Panc1 (cell line): Measurements from ENCODE around the gene RHBDL3. TPM values are rescaled to one million over a fixed set of nuclear protein-coding genes. Genes with fewer than 3 reads are reported as not detected.

Source experiments
- ATAC-seq: fragments of 200-7000 bp; cut with Tn5 transposase; 2 replicates; pipeline ENCODE4 v1.9.1; 2020; ENCODE audit warnings: mild to moderate bottlenecking, moderate library complexity
- BruUV-seq: library from RNA; stranded (reverse); fragments of 400-500 nt; replicated peaks from 2 replicates; lab custom pipeline; 2021; lab: Mats Ljungman, UMichigan
- CTCF ChIA-PET: fragments of 300-600 bp; sonication (Branson Sonifier 250); formaldehyde crosslinking; loops from one replicate; lab custom pipeline; 2022; ENCODE audit warnings: antibody characterized with exemption; lab: Charles Lee
- POLR2A ChIA-PET: fragments of 300-600 bp; sonication (Branson Sonifier 250); formaldehyde crosslinking; loops from one replicate; lab custom pipeline; 2022; ENCODE audit warnings: antibody characterized with exemption; lab: Charles Lee
- DNase-seq: peaks from one replicate; pipeline ENCODE4 v3.0.0-alpha.2; 2010; ENCODE audit warnings: low read depth, low spot score
- H3K27ac ChIP-seq: 2 replicates; pipeline ENCODE4 v1.5.1; 2011; ENCODE audit warnings: mild to moderate bottlenecking, low read length, inconsistent platforms
- H3K27me3 ChIP-seq: fragments of 200-500 bp; sonication (Bioruptor generic); 2 replicates; pipeline ENCODE4 v1.6.0; 2014; ENCODE audit warnings: low read length, inconsistent platforms; ENCODE audit not compliant: control insufficient read depth, insufficient read depth
- H3K36me3 ChIP-seq: fragments of 200-500 bp; sonication (Bioruptor generic); 2 replicates; pipeline ENCODE4 v1.5.1; 2014; ENCODE audit warnings: inconsistent platforms, mild to moderate bottlenecking, low read length, moderate library complexity; ENCODE audit not compliant: control insufficient read depth, insufficient read depth
- H3K4me1 ChIP-seq: 2 replicates; pipeline ENCODE4 v1.5.1; 2011; ENCODE audit warnings: inconsistent platforms, mild to moderate bottlenecking, low read length, moderate library complexity; ENCODE audit not compliant: control insufficient read depth, insufficient read depth
- H3K4me3 ChIP-seq, 2 experiments: 2 replicates each; pipeline ENCODE4 v1.5.1; 2011 to 2012; ENCODE audit warnings: low read depth in 2 of 2, low read length in 2 of 2, mild to moderate bottlenecking in 2 of 2, inconsistent platforms in 1 of 2, moderate library complexity in 1 of 2
- H3K9me3 ChIP-seq: fragments of 200-500 bp; sonication (Bioruptor generic); 2 replicates; pipeline ENCODE4 v1.5.1; 2014; ENCODE audit warnings: low read depth, mild to moderate bottlenecking, inconsistent platforms, low read length, moderate library complexity; ENCODE audit not compliant: control insufficient read depth, insufficient read depth
- CTCF ChIP-seq: fragments of 450-650 bp; IDR thresholded peaks from 2 replicates; pipeline ENCODE4 v1.5.1; 2017; ENCODE audit warnings: mild to moderate bottlenecking
- POLR2AphosphoS5 ChIP-seq: IDR thresholded peaks from 2 replicates; pipeline ENCODE4 v1.6.1; 2012; ENCODE audit warnings: mild to moderate bottlenecking, low read depth, low read length, moderate library complexity
- REST ChIP-seq, 2 experiments: IDR thresholded peaks; 2 replicates each; pipeline ENCODE4 v1.6.1; 2011 to 2012; ENCODE audit warnings: low read depth in 2 of 2, control low read depth in 1 of 2, low read length in 1 of 2, mild to moderate bottlenecking in 1 of 2, moderate library complexity in 1 of 2; ENCODE audit not compliant: insufficient read depth in 1 of 2
- SIN3A ChIP-seq: IDR thresholded peaks from 2 replicates; pipeline ENCODE4 v1.6.1; 2012; ENCODE audit warnings: low read depth, mild to moderate bottlenecking, low read length, moderate library complexity, borderline replicate concordance; ENCODE audit not compliant: insufficient read depth
- TCF7L2 ChIP-seq: IDR thresholded peaks from 2 replicates; pipeline ENCODE4 v1.6.1; 2011; ENCODE audit warnings: mild to moderate bottlenecking, low read depth, low read length, inconsistent platforms
- in situ Hi-C: cut with HindIII; loops from 2 replicates; pipeline ENCODE4 v1.10.0; 2016; ENCODE audit warnings: low sequenced_read_pairs, low pct_unique_long_range_greater_than_20kb
- intact Hi-C: fragments of 100-400 bp; cut with micrococcal nuclease; formaldehyde crosslinking; loops from one replicate; pipeline ENCODE4 v1.10.0; 2022; ENCODE audit not compliant: unreplicated experiment
- total RNA-seq: library from RNA; stranded (reverse); gene quantifications from one replicate; pipeline ENCODE4 v1.2.1, GENCODE V29; 2021; ENCODE audit not compliant: unreplicated experiment

RHBDL3 gene
- total RNA-seq, 1 experiment from 2014 or later: 3.2 TPM

- no peak for TF ChIP-seq SIN3A
- TF ChIP-seq POLR2AphosphoS5: no peak
- no peak for TF ChIP-seq TCF7L2
- TF ChIP-seq REST (IDR thresholded peaks at IDR 0.05; ENCODE audit: insufficient read depth in 1 of 2, low read depth in 2 of 2, low read length in 1 of 2): no peak
- TF ChIP-seq CTCF: no peak
- Histone ChIP-seq H3K4me3 (no peak overlapping the region), H3K4me1 (peaks cover 12% of the 10 kb centered on the region; the same call in 1 of the 2 replicates), H3K27me3 (no peaks in the 10 kb centered on the region), H3K9me3 (no peaks in the 10 kb centered on the region), H3K27ac (no peak overlapping the region), H3K36me3 (no peaks in the 10 kb centered on the region)
- CTCF ChIA-PET: interaction anchor here (0.6 kb wide), 1 partner anchor 162 kb away, joined by 4 read pairs; no protein-coding TSS in a partner anchor
- no TSS peak for BruUV-seq
- POLR2A ChIA-PET: no interaction called here
- no peak for ATAC-seq
- intact Hi-C loops: no loop called here
- DNase-seq: no peak
- in situ Hi-C loops: no loop called here
Observed at GRCh38 chr17:32278815-32279214, 13.2 kb downstream of the RHBDL3 start.

- POLR2A ChIA-PET: no interaction called here
- intact Hi-C loops: no loop called here
Observed at GRCh38 chr17:32279891-32280716, 14.5 kb downstream of the RHBDL3 start.

More at GRCh38 chr17:32279891-32280716, 14.5 kb downstream of the RHBDL3 start:
- Histone ChIP-seq H3K4me3 (no peak overlapping the region), H3K9me3 (no peaks in the 10 kb centered on the region), H3K27me3 (no peaks in the 10 kb centered on the region), H3K36me3 (no peaks in the 10 kb centered on the region), H3K27ac (no peak overlapping the region), H3K4me1 (peaks cover 10% of the 10 kb centered on the region; the same call in 1 of the 2 replicates)
- in situ Hi-C loops: no loop called here
- ATAC-seq (no peak), DNase-seq (no peak)
- no peak for TF ChIP-seq REST (IDR thresholded peaks at IDR 0.05; ENCODE audit: insufficient read depth in 1 of 2, low read depth in 2 of 2, low read length in 1 of 2)
- no peak for TF ChIP-seq CTCF
- no peak for TF ChIP-seq POLR2AphosphoS5
- no peak for TF ChIP-seq SIN3A
- no peak for TF ChIP-seq TCF7L2
- CTCF ChIA-PET: interaction anchor here (0.6 kb wide), 1 partner anchor 458 kb away, joined by 4 read pairs; no protein-coding TSS in a partner anchor
- BruUV-seq: no TSS peak
